GM12874 (cell line): ENCODE data around the gene APRT.

Source experiments
- CTCF ChIP-seq: IDR thresholded peaks from 2 replicates; pipeline ENCODE4 v1.5.1; 2011; ENCODE audit warnings: low read depth, mild to moderate bottlenecking, control low read depth, low read length, moderate library complexity; ENCODE audit not compliant: insufficient read depth

Gene APRT

GRCh38 chr16:88766975-88767374 lies 44.8 kb downstream of the APRT start:
- no peak for TF ChIP-seq CTCF

- TF ChIP-seq CTCF, result no peak
Measured at GRCh38 chr16:88764913-88765349, 46.8 kb downstream of the APRT start.

- TF ChIP-seq CTCF, result no peak
Measured at GRCh38 chr16:88764080-88764479, 47.6 kb downstream of the APRT start.

GRCh38 chr16:88763502-88764053 lies 48.1 kb downstream of the APRT start:
- TF ChIP-seq CTCF, result no peak

- no peak for TF ChIP-seq CTCF
Measured at GRCh38 chr16:88762941-88763340, 48.8 kb downstream of the APRT start.

- no peak for TF ChIP-seq CTCF
Measured at GRCh38 chr16:88762258-88762870, 49.4 kb downstream of the APRT start.

- TF ChIP-seq CTCF, result no peak
Measured at GRCh38 chr16:88761830-88762229, 49.9 kb downstream of the APRT start.
